GM12891 (cell line): Measurements from ENCODE around the gene SEMA6A.

Source experiments
- POLR2A ChIP-seq: IDR thresholded peaks from 2 replicates; pipeline ENCODE4 v1.6.1; 2011; ENCODE audit warnings: low read depth, low read length, control low read depth
- POLR2AphosphoS5 ChIP-seq: IDR thresholded peaks from 2 replicates; pipeline ENCODE4 v1.6.1; 2011; ENCODE audit warnings: low read depth, low read length, control low read depth
- TAF1 ChIP-seq: IDR thresholded peaks from 2 replicates; pipeline ENCODE4 v1.6.1; 2011; ENCODE audit warnings: low read depth, low read length, control low read depth

GRCh38 chr5:116559239-116559638, 15.4 kb downstream of the SEMA6A start:
- TF ChIP-seq POLR2A (no peak), POLR2AphosphoS5 (no peak), TAF1 (no peak)
